ENCODE data around the gene G6PC1. TPM values are rescaled to one million over a fixed set of nuclear protein-coding genes. Genes with fewer than 3 reads are reported as not detected.

Gene G6PC1
- total and polyA plus RNA-seq, 2 of the 13 experiments (the other 11 are each of a cell fraction or from before 2014, with no cell fraction given): 1.7 to 37.9 TPM

DNA sequence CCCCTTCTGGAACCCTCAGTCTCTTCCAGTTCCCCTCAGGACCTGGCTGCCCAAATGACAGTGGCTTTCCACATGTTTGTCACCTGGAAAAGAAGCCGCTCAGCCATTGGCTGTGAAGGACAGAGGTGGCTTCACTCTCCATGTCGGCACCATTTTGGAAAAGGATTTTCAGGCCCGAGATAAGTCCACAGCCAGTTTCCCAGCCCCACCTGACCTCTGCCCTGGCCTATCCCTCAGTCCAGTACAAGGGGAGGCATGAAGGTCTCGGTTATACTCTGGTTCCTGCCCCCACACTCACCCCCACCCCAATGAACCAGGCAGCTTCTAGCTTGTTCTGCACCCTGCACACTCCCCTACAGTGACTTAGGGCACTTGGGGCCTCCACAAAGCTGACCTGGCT lies 34.4 kb upstream of the G6PC1 start (continued):
- TF ChIP-seq, protein P1, sequence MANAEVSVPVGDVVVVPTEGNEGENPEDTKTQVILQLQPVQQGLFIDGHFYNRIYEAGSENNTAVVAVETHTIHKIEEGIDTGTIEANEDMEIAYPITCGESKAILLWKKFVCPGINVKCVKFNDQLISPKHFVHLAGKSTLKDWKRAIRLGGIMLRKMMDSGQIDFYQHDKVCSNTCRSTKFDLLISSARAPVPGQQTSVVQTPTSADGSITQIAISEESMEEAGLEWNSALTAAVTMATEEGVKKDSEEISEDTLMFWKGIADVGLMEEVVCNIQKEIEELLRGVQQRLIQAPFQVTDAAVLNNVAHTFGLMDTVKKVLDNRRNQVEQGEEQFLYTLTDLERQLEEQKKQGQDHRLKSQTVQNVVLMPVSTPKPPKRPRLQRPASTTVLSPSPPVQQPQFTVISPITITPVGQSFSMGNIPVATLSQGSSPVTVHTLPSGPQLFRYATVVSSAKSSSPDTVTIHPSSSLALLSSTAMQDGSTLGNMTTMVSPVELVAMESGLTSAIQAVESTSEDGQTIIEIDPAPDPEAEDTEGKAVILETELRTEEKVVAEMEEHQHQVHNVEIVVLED (CRISPR knock-in tag; IDR thresholded peaks at IDR 0.05; ENCODE audit: borderline replicate concordance): 0 out of 2 replicates have a peak, but pooled peaks have one; percentile 14
- no peak for TF ChIP-seq FOXC1 (CRISPR knock-in tag; IDR thresholded peaks at IDR 0.05; ENCODE audit: borderline replicate concordance)
- no peak for TF ChIP-seq ZKSCAN1 (IDR thresholded peaks at IDR 0.05; ENCODE audit: low read length)
- TF ChIP-seq MYC (CRISPR knock-in tag; IDR thresholded peaks at IDR 0.05; ENCODE audit: borderline replicate concordance): 0 out of 2 replicates have a peak, but pooled peaks have one; percentile 2
- TF ChIP-seq, protein P2, sequence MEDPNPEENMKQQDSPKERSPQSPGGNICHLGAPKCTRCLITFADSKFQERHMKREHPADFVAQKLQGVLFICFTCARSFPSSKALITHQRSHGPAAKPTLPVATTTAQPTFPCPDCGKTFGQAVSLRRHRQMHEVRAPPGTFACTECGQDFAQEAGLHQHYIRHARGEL (CRISPR knock-in tag; IDR thresholded peaks at IDR 0.05): no peak; the same call in 1 of the 2 replicates
- TF ChIP-seq ZNF460 (CRISPR knock-in tag; IDR thresholded peaks at IDR 0.05; ENCODE audit: borderline replicate concordance): no peak
- TF ChIP-seq, protein P3, sequence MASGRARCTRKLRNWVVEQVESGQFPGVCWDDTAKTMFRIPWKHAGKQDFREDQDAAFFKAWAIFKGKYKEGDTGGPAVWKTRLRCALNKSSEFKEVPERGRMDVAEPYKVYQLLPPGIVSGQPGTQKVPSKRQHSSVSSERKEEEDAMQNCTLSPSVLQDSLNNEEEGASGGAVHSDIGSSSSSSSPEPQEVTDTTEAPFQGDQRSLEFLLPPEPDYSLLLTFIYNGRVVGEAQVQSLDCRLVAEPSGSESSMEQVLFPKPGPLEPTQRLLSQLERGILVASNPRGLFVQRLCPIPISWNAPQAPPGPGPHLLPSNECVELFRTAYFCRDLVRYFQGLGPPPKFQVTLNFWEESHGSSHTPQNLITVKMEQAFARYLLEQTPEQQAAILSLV (CRISPR knock-in tag; IDR thresholded peaks at IDR 0.05; ENCODE audit: borderline replicate concordance): no peak
- TF ChIP-seq, protein P4, sequence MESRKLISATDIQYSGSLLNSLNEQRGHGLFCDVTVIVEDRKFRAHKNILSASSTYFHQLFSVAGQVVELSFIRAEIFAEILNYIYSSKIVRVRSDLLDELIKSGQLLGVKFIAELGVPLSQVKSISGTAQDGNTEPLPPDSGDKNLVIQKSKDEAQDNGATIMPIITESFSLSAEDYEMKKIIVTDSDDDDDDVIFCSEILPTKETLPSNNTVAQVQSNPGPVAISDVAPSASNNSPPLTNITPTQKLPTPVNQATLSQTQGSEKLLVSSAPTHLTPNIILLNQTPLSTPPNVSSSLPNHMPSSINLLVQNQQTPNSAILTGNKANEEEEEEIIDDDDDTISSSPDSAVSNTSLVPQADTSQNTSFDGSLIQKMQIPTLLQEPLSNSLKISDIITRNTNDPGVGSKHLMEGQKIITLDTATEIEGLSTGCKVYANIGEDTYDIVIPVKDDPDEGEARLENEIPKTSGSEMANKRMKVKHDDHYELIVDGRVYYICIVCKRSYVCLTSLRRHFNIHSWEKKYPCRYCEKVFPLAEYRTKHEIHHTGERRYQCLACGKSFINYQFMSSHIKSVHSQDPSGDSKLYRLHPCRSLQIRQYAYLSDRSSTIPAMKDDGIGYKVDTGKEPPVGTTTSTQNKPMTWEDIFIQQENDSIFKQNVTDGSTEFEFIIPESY (CRISPR knock-in tag; IDR thresholded peaks at IDR 0.05): no peak
- TF ChIP-seq KDM1A (CRISPR knock-in tag; IDR thresholded peaks at IDR 0.05): no peak
- no peak for TF ChIP-seq RFX5 (IDR thresholded peaks at IDR 0.05; ENCODE audit: low read depth, low read length)
- TF ChIP-seq SMC3 (IDR thresholded peaks at IDR 0.05; ENCODE audit: low read length): no peak
- TF ChIP-seq XRCC5 (optimal IDR thresholded peaks at IDR 0.05; ENCODE audit: low read length): no peak
- TF ChIP-seq GZF1 (CRISPR knock-in tag; IDR thresholded peaks at IDR 0.05): 0 out of 2 replicates have a peak, but pooled peaks have one; percentile 9
- TF ChIP-seq REL (CRISPR knock-in tag; conservative IDR thresholded peaks at IDR 0.05): no peak
- no peak for TF ChIP-seq FOXA3 (CRISPR knock-in tag; IDR thresholded peaks at IDR 0.05)
- no peak for TF ChIP-seq HDAC2 (CRISPR knock-in tag; IDR thresholded peaks at IDR 0.05)
- TF ChIP-seq GATAD2A (CRISPR knock-in tag; IDR thresholded peaks at IDR 0.05): no peak
- TF ChIP-seq, protein P5, sequence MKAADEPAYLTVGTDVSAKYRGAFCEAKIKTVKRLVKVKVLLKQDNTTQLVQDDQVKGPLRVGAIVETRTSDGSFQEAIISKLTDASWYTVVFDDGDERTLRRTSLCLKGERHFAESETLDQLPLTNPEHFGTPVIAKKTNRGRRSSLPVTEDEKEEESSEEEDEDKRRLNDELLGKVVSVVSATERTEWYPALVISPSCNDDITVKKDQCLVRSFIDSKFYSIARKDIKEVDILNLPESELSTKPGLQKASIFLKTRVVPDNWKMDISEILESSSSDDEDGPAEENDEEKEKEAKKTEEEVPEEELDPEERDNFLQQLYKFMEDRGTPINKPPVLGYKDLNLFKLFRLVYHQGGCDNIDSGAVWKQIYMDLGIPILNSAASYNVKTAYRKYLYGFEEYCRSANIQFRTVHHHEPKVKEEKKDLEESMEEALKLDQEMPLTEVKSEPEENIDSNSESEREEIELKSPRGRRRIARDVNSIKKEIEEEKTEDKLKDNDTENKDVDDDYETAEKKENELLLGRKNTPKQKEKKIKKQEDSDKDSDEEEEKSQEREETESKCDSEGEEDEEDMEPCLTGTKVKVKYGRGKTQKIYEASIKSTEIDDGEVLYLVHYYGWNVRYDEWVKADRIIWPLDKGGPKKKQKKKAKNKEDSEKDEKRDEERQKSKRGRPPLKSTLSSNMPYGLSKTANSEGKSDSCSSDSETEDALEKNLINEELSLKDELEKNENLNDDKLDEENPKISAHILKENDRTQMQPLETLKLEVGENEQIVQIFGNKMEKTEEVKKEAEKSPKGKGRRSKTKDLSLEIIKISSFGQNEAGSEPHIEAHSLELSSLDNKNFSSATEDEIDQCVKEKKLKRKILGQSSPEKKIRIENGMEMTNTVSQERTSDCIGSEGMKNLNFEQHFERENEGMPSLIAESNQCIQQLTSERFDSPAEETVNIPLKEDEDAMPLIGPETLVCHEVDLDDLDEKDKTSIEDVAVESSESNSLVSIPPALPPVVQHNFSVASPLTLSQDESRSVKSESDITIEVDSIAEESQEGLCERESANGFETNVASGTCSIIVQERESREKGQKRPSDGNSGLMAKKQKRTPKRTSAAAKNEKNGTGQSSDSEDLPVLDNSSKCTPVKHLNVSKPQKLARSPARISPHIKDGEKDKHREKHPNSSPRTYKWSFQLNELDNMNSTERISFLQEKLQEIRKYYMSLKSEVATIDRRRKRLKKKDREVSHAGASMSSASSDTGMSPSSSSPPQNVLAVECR (CRISPR knock-in tag; IDR thresholded peaks at IDR 0.05; ENCODE audit: borderline replicate concordance): no peak
- no peak for TF ChIP-seq TOE1 (CRISPR knock-in tag; IDR thresholded peaks at IDR 0.05)
- TF ChIP-seq ZNF761 (CRISPR knock-in tag; conservative IDR thresholded peaks at IDR 0.05): no peak
- no peak for TF ChIP-seq ZKSCAN5 (CRISPR knock-in tag; IDR thresholded peaks at IDR 0.05)
- TF ChIP-seq ZNF605 (CRISPR knock-in tag; IDR thresholded peaks at IDR 0.05): no peak
- TF ChIP-seq ZNF768 (CRISPR knock-in tag; IDR thresholded peaks at IDR 0.05): no peak
- no peak for TF ChIP-seq GPN1 (CRISPR knock-in tag; IDR thresholded peaks at IDR 0.05; ENCODE audit: borderline replicate concordance)

Data from HepG2 (cell line).